Fibroblast of villous mesenchyme (primary cell): ENCODE data around the gene APMAP. TPM values are rescaled to one million over a fixed set of nuclear protein-coding genes. Genes with fewer than 3 reads are reported as not detected.

Experiments used
- DNase-seq: peaks from one replicate; pipeline ENCODE4 v3.0.0-alpha.2; 2010; ENCODE audit warnings: low read depth
- H3K4me3 ChIP-seq: 2 replicates; pipeline ENCODE4 v1.5.1; 2011; ENCODE audit warnings: low read depth, mild to moderate bottlenecking, low read length
- CTCF ChIP-seq: IDR thresholded peaks from 2 replicates; pipeline ENCODE4 v1.5.1; 2012; ENCODE audit warnings: low read depth, mild to moderate bottlenecking, low read length; ENCODE audit not compliant: insufficient read depth
- total RNA-seq: library from RNA; depleted of rRNA; stranded (reverse); fragments of >200 nt; gene quantifications from 2 replicates; pipeline ENCODE4 v1.2.3, GENCODE V29; 2012

Gene APMAP
- total RNA-seq, 1 donor, result 81.2 TPM

- TF ChIP-seq CTCF, result no peak
- H3K4me3 ChIP-seq, result no peak overlapping the region
Observed at GRCh38 chr20:24957326-24958016, 35.1 kb downstream of the APMAP start.

GRCh38 chr20:24956001-24956841 is 36.3 kb downstream of the APMAP start:
- TF ChIP-seq CTCF, result no peak
- no peak for DNase-seq
- no peak overlapping the region for H3K4me3 ChIP-seq

More at GRCh38 chr20:24957326-24958016, 35.1 kb downstream of the APMAP start:
- no peak for DNase-seq

- DNase-seq, result no peak
- TF ChIP-seq CTCF, result no peak
- H3K4me3 ChIP-seq, result no peak overlapping the region
Observed at GRCh38 chr20:24955045-24955444, 37.5 kb downstream of the APMAP start.

GRCh38 chr20:24954566-24954965 is 38.0 kb downstream of the APMAP start:
- H3K4me3 ChIP-seq, result no peak overlapping the region
- TF ChIP-seq CTCF, result no peak
- DNase-seq, result no peak

GRCh38 chr20:24954151-24954550 is 38.4 kb downstream of the APMAP start:
- no peak for TF ChIP-seq CTCF
- DNase-seq, result no peak
- no peak overlapping the region for H3K4me3 ChIP-seq

GRCh38 chr20:24953621-24954133 is 38.9 kb downstream of the APMAP start:
- no peak for TF ChIP-seq CTCF
- no peak overlapping the region for H3K4me3 ChIP-seq
- DNase-seq, result no peak
